DMS 273 treated with DMSO at 0.1 percent for 48 hours (cell line): Measurements from ENCODE around the gene TMEM255B.
"Not testable (repeated sequence)": the region's sequence is repeated elsewhere in the genome, so short reads cannot be mapped to it uniquely, and the experiment has no call there.

Experiments used
- DNase-seq: peaks from one replicate; lab custom pipeline; 2025; lab: John Stamatoyannopoulos, UW

Gene TMEM255B

GRCh38 chr13:113758651-113759524 is at the start of gene TMEM255B:
TMEM255B (plus strand) TSS chr13:113759226; CDS start chr13:113759270, 44 bp downstream.
- DNase-seq, result no peak

DNA sequence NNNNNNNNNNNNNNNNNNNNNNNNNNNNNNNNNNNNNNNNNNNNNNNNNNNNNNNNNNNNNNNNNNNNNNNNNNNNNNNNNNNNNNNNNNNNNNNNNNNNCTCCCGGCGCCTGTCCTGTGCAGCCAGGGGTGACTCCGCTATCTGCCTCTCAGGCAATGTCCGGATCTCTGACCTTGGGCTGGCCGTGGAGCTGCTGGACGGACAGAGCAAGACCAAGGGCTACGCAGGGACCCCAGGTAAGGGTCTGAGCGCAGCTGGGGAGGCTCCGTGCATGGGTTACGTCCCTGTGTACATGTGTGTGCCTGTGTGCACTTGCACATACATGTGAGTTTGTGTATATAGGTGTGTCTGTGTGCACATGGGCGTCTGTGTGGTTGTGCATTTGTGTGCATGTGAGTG is 36.1 kb upstream of the TMEM255B start:
- DNase-seq, result no peak

DNA sequence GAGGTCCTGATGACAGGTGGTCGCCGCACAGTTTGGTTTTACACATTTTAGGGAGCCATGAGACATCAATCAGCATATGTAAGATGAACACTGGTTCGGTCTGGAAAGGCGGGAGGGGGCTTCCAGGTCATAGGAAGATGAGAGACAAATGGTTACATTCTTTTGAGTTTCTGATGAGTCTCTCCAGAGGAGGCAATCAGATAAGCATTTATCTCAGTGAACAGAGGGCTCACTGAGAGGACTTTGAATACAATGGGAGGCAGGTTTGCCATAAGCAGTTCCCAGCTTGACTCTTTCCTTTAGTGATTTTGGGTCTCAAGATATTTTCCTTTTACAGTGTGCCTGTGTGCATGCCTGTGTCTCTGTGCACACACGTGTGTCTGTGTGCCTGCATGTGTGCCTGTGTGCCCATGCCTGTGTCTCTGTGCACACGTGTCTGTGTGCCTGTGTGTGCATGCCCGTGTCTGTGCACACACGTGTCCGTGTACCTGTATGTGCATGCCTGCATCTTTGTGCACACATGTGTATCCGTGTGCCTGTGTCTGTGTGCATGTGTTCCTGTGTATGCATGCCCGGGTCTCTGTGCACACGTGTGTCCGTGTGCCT is 35.5 kb upstream of the TMEM255B start:
- no peak for DNase-seq

DNA sequence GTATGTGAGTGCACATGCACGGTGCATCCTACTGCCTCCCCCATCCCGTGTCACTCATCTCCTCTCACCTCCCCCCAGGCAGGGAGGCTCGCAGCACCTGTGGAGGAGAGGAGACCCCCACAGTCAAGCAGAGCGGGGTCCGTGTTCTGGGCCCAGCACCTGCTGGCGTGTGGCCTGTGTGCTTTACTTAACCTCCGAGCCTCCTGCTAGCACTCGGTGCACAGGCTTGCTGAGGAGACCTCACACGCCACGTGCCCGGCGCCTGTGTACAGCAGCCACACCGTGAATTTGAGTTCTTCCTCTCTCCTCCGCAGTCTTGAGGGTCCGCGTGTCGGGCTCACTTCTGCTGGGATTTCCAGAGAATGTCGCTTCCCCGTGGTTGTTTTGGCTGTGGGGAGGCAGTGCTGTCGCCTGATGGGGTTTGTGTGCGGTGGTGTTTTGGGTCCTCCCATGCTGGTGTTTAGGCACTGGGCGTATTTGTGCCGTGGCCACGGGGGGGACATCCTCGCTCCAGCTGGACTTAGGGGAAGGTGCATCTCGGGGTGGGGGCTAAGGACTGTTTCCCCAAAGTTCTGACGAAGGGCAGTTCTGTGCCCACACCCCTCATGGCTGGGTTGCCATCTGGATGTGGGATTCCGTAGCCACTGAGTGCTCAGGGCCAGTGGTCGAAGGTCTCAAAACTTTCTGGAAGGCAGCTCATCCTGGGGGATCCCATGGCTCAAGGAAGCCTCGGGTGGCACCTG is 34.8 kb upstream of the TMEM255B start:
- no peak for DNase-seq

GRCh38 chr13:113724780-113725315 is 34.2 kb upstream of the TMEM255B start:
- DNase-seq, result peak; percentile 28

DNA sequence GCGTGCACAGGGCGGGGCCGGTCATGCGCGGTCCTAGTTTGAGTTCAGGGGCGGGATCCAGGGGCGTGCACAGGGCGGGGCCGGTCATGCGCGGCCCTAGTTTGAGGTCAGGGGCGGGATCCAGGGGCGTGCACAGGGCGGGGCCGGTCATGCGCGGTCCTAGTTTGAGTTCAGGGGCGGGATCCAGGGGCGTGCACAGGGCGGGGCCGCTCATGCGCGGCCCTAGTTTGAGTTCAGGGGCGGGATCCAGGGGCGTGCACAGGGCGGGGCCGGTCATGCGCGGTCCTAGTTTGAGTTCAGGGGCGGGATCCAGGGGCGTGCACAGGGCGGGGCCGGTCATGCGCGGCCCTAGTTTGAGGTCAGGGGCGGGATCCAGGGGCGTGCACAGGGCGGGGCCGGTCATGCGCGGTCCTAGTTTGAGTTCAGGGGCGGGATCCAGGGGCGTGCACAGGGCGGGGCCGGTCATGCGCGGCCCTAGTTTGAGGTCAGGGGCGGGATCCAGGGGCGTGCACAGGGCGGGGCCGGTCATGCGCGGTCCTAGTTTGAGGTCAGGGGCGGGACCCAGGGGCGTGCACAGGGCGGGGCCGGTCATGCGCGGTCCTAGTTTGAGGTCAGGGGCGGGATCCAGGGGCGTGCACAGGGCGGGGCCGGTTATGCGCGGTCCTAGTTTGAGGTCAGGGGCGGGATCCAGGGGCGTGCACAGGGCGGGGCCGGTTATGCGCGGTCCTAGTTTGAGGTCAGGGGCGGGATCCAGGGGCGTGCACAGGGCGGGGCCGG is 33.5 kb upstream of the TMEM255B start:
- DNase-seq, result not testable (repeated sequence)

- not testable (repeated sequence) for DNase-seq
These were observed 32.8 kb upstream of the TMEM255B start for GRCh38 chr13:113726106-113726821.

GRCh38 chr13:113726961-113727411 is 32.0 kb upstream of the TMEM255B start:
- DNase-seq, result peak; percentile 1

- no peak for DNase-seq
These were observed 30.4 kb upstream of the TMEM255B start for GRCh38 chr13:113728571-113729054.

DNA sequence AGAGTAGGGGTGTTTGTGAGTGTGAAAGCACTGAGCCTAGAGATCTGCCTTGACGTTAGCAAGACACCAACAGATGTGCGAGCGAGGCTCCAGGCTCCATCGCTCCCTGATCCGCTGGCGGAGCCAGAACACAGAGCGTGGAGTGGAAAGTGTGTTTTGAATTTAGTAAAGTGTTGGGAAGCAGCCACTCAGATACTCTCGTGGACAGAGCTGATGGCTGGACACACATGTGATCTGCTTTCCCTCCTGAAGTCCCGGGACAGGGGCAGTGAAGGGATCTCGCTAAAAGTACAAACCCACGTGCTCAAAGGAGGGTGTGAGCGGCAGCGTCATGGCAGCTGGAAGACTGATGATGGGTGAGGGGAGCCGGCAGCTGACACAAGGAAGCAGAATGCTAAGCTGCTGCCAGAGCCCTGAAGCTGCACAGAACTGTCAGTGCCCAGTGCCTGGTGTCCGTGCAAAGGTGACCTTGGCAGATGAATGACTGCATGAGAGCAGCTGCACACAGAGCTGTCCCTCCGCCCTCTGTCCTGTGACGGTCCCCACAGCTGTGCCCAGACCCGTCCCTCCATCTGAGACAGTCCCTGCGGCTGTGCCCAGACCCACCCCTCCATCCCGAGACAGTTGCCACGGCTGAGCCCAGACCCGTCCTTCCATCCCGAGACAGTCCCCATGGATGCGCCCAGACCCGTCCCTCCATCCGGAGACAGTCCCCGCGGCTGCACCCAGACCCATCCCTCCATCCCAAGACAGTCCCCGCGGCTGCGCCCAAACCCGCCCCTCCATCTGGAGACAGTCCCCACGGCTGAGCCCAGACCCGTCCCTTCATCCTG is 29.6 kb upstream of the TMEM255B start:
- no peak for DNase-seq

DNA sequence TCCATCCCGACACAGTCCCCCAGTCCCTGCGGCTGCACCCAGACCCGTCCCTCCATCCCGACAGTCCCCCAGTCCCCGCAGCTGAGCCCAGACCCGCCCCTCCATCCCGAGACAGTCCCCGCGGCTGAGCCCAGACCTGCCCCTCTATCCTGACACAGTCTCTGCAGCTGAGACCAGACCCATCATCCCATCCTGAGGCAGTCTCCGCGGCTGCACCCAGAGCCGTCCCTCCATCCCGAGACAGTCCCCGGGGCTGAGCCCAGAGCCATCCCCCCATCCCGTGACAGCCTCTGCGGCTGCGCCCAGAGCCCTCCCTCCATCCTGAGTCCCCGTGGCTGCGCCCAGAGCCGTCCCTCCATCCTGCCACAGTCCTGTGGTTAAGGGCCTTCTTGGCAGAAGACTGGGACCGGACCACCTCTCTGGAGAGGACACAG is 28.8 kb upstream of the TMEM255B start:
- DNase-seq, result no peak

- DNase-seq, result no peak
These were observed 28.2 kb upstream of the TMEM255B start for GRCh38 chr13:113730831-113731191.

DNA sequence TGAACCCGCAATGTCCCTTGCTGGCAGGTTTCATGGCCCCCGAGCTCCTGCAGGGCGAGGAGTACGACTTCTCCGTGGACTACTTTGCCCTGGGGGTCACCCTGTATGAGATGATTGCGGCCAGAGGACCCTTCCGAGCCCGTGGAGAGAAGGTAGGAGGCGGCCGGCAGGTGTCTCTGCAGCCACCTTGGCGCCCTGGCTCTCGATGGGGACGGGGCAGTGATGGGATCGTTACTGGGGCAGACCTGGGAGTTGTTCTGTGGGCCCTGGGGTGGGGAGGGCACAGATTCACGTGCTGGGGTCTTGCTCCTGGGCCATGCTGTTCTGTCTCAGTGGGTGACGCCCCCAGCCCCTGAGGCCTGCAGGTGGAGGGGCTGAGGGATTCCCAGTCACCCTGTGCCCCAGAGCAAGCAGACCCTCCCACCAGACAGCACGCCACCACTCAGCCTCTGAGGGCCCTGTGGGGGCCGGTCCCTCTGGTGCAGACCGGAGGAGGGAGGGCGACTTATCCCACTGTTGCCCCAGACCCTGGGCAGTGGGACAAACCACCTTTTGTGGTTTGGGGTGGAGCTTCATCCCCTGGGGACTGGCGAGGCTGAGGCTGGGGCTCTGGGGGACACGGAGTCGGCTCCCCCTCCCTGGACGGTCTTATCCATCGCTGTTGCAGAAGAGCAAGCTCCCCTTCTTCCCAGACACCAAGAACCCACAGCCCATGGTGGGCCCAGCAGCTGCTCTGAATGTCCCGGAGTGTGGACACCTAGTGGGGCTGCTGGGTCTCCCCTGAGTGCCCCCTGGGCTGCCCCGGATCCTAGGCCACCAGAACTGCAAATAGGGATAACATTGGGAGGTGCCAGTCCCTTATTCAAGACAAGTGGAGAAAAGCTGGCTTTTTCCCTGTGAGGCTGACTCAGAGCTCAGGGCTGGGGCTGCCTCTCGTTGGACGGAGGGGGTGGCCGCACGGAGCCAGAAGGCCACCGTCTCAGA is 27.5 kb upstream of the TMEM255B start:
- DNase-seq, result no peak

- no peak for DNase-seq
These were observed 26.7 kb upstream of the TMEM255B start for GRCh38 chr13:113732176-113732960.

- no peak for DNase-seq
These were observed 25.8 kb upstream of the TMEM255B start for GRCh38 chr13:113732961-113733950.

DNA sequence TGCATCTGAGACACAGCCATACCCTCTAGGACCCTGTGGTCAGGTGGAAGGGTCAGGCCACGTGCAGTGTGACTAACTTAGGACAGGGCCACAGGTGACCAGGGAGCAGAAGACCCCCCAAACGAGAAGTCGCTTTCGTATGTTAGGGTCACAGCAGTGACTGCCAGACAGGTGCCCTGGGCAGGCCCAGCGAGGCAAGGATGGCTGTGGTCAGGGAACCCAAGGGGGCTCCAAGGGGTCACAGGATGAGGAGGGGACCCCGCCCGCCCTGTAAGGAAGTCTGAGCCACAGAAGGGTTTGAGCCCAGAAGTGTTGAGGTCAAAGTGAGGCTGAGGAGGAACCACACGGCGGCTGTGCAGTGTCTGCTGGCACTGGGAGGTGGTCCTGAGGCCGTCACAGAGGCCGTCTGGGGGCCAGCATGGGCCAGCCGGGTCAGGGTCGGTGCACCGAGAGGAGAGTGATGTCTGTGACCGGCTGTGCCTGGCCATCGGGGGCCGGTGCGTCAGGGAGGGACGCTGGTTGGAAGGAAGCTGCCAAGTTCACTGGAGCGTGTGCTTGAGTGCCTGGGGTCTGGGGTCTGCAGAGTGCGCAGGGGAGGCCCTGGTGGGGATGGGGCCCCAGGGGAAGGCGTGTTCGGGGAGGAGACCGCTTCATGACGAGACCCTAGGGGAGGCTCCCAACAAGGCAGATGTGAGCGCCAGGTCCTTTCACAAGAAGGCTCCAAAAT is 24.8 kb upstream of the TMEM255B start:
- DNase-seq, result no peak
